MM.1S (cell line): Measurements from ENCODE around the gene GNAQ.

Experiments used
- DNase-seq: peaks from one replicate; pipeline ENCODE4 v3.0.0-alpha.2; 2015
- H2AFZ ChIP-seq: fragments of 300-600 bp; sonication (generic); 2 replicates; pipeline ENCODE4 v1.6.0; 2016; ENCODE audit warnings: antibody characterized with exemption, low read length
- H3F3A ChIP-seq: fragments of 300-600 bp; sonication (generic); 2 replicates; pipeline ENCODE4 v1.6.1; 2016; ENCODE audit warnings: mild to moderate bottlenecking, antibody characterized with exemption, low read length, moderate library complexity, mixed read lengths; ENCODE audit not compliant: insufficient read depth
- H3K27ac ChIP-seq: fragments of 300-600 bp; sonication (generic); 2 replicates; pipeline ENCODE4 v1.5.1; 2016; ENCODE audit warnings: mild to moderate bottlenecking, low read length
- H3K27me3 ChIP-seq: fragments of 300-600 bp; sonication (generic); replicated peaks from 2 replicates; pipeline ENCODE4 v1.6.0; 2016; ENCODE audit warnings: low read length; ENCODE audit not compliant: insufficient read depth
- H3K36me3 ChIP-seq: fragments of 300-600 bp; sonication (generic); replicated peaks from 2 replicates; pipeline ENCODE4 v1.6.1; 2016; ENCODE audit warnings: mild to moderate bottlenecking, low read length, mixed read lengths; ENCODE audit not compliant: insufficient read depth
- H3K4me1 ChIP-seq: fragments of 300-600 bp; sonication (generic); 2 replicates; pipeline ENCODE4 v1.6.1; 2016; ENCODE audit warnings: low read length, mixed read lengths
- H3K4me2 ChIP-seq: fragments of 300-600 bp; sonication (generic); 2 replicates; pipeline ENCODE4 v1.6.0; 2016; ENCODE audit warnings: low read depth, low read length
- H3K4me3 ChIP-seq: fragments of 300-600 bp; sonication (generic); 2 replicates; pipeline ENCODE4 v1.5.1; 2016; ENCODE audit warnings: low read length, mixed read lengths
- H3K79me2 ChIP-seq: fragments of 300-600 bp; sonication (generic); 2 replicates; pipeline ENCODE4 v1.6.1; 2016; ENCODE audit warnings: mixed run types, low read length, mixed read lengths
- H3K9ac ChIP-seq: fragments of 300-600 bp; sonication (generic); 2 replicates; pipeline ENCODE4 v1.6.1; 2016; ENCODE audit warnings: low read length, mixed read lengths
- H3K9me2 ChIP-seq: fragments of 300-600 bp; sonication (generic); replicated peaks from 2 replicates; pipeline ENCODE4 v1.6.1; 2016; ENCODE audit warnings: mild to moderate bottlenecking, low read length, mixed read lengths; ENCODE audit not compliant: insufficient read depth
- H3K9me3 ChIP-seq: fragments of 300-600 bp; sonication (generic); replicated peaks from 2 replicates; pipeline ENCODE4 v1.6.1; 2016; ENCODE audit warnings: mild to moderate bottlenecking, low read length, mixed read lengths; ENCODE audit not compliant: insufficient read depth
- H4K20me1 ChIP-seq: fragments of 300-600 bp; sonication (generic); 2 replicates; pipeline ENCODE4 v1.6.1; 2016; ENCODE audit warnings: mild to moderate bottlenecking, low read length, moderate library complexity, mixed read lengths; ENCODE audit not compliant: insufficient read depth
- CTCF ChIP-seq: fragments of 300-600 bp; sonication (generic); IDR thresholded peaks from 2 replicates; pipeline ENCODE4 v1.5.1; 2016; ENCODE audit warnings: antibody characterized with exemption, low read length, mixed read lengths
- EZH2 ChIP-seq: fragments of 300-600 bp; sonication (generic); optimal IDR thresholded peaks from 2 replicates; pipeline ENCODE3; 2017; ENCODE audit warnings: low read depth, mild to moderate bottlenecking, antibody characterized with exemption, low read length, mixed read lengths
- EZH2phosphoT487 ChIP-seq: fragments of 300-600 bp; sonication (generic); IDR thresholded peaks from 2 replicates; pipeline ENCODE4 v1.6.1; 2018; ENCODE audit warnings: antibody characterized with exemption, low read length

The GNAQ gene

GRCh38 chr9:77901018-77901417, 130.6 kb downstream of the GNAQ start:
- no peaks in the 10 kb centered on the region for H3K79me2 ChIP-seq

GRCh38 chr9:77899679-77900354, 131.8 kb downstream of the GNAQ start:
- no peak overlapping the region for H3K4me2 ChIP-seq
- H3K9ac ChIP-seq = no peak overlapping the region

More at GRCh38 chr9:77901018-77901417, 130.6 kb downstream of the GNAQ start:
- no peak overlapping the region for H3K27ac ChIP-seq
- H3K36me3 ChIP-seq = no peaks in the 10 kb centered on the region
- no peaks in the 10 kb centered on the region for H4K20me1 ChIP-seq
- no peak for DNase-seq
- peaks cover 4% of the 10 kb centered on the region; the same call in 1 of the 2 replicates for H3K4me1 ChIP-seq
- no peak overlapping the region for H2AFZ ChIP-seq
- no peak overlapping the region for H3K4me3 ChIP-seq
- no peaks in the 10 kb centered on the region for H3K9me2 ChIP-seq
- H3K4me2 ChIP-seq = no peak overlapping the region
- H3K9me3 ChIP-seq = no peaks in the 10 kb centered on the region
- H3K27me3 ChIP-seq = no peaks in the 10 kb centered on the region
- no peaks in the 10 kb centered on the region for H3F3A ChIP-seq
- H3K9ac ChIP-seq = no peak overlapping the region
- TF ChIP-seq CTCF (no peak), EZH2 (no peak), EZH2phosphoT487 (no peak)

GRCh38 chr9:77898864-77899263, 132.7 kb downstream of the GNAQ start:
- TF ChIP-seq CTCF (no peak), EZH2 (no peak)
- Histone ChIP-seq H2AFZ (no peak overlapping the region), H3K36me3 (no peaks in the 10 kb centered on the region), H4K20me1 (no peaks in the 10 kb centered on the region), H3K27ac (no peak overlapping the region), H3K9ac (no peak overlapping the region), H3K9me2 (no peaks in the 10 kb centered on the region), H3K9me3 (no peaks in the 10 kb centered on the region), H3K4me3 (no peak overlapping the region), H3K27me3 (no peaks in the 10 kb centered on the region), H3K4me2 (no peak overlapping the region), H3K79me2 (no peaks in the 10 kb centered on the region), H3K4me1 (peaks cover 4% of the 10 kb centered on the region; the same call in 1 of the 2 replicates), H3F3A (no peaks in the 10 kb centered on the region)
- no peak for DNase-seq

More at GRCh38 chr9:77899679-77900354, 131.8 kb downstream of the GNAQ start:
- Histone ChIP-seq H3K27ac (no peak overlapping the region), H3K27me3 (no peaks in the 10 kb centered on the region), H3F3A (no peaks in the 10 kb centered on the region), H2AFZ (no peak overlapping the region), H4K20me1 (no peaks in the 10 kb centered on the region), H3K79me2 (no peaks in the 10 kb centered on the region), H3K4me3 (no peak overlapping the region), H3K36me3 (no peaks in the 10 kb centered on the region), H3K4me1 (peaks cover 4% of the 10 kb centered on the region; the same call in 1 of the 2 replicates), H3K9me2 (no peaks in the 10 kb centered on the region), H3K9me3 (no peaks in the 10 kb centered on the region)
- DNase-seq = no peak
- no peak for TF ChIP-seq EZH2phosphoT487
- no peak for TF ChIP-seq CTCF
- no peak for TF ChIP-seq EZH2
